Breast epithelium (tissue), 3 donors: ENCODE results near the gene MTHFD2L.

Source experiments
- POLR2AphosphoS5 ChIP-seq, 3 donors: sonication (generic); formaldehyde crosslinking; IDR thresholded peaks; one replicate each; pipeline ENCODE4 v1.6.1; 2017; ENCODE audit warnings: antibody characterized with exemption in 3 of 3
- TF ChIP-seq, protein P1 (sequence below), 3 donors: fragments of 450-650 bp; IDR thresholded peaks; one replicate each; pipeline ENCODE4 v1.5.1; 2016 to 2017; ENCODE audit warnings: antibody characterized with exemption in 3 of 3, mild to moderate bottlenecking in 3 of 3, moderate library complexity in 3 of 3

GRCh38 chr4:74293558-74293957, 135.6 kb downstream of the MTHFD2L start:
- TF ChIP-seq, protein P1, sequence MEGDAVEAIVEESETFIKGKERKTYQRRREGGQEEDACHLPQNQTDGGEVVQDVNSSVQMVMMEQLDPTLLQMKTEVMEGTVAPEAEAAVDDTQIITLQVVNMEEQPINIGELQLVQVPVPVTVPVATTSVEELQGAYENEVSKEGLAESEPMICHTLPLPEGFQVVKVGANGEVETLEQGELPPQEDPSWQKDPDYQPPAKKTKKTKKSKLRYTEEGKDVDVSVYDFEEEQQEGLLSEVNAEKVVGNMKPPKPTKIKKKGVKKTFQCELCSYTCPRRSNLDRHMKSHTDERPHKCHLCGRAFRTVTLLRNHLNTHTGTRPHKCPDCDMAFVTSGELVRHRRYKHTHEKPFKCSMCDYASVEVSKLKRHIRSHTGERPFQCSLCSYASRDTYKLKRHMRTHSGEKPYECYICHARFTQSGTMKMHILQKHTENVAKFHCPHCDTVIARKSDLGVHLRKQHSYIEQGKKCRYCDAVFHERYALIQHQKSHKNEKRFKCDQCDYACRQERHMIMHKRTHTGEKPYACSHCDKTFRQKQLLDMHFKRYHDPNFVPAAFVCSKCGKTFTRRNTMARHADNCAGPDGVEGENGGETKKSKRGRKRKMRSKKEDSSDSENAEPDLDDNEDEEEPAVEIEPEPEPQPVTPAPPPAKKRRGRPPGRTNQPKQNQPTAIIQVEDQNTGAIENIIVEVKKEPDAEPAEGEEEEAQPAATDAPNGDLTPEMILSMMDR (IDR thresholded peaks at IDR 0.05) = no peak
- TF ChIP-seq POLR2AphosphoS5 (IDR thresholded peaks at IDR 0.05) = no peak
